BE2C (cell line): ENCODE measurements around the gene GLI3.

ENCODE experiments used
- DNase-seq: peaks from one replicate; pipeline ENCODE4 v3.0.0-alpha.2; 2020
- H3K27me3 ChIP-seq: fragments of 250-450 bp; sonication (Bioruptor Pico); 2 replicates; pipeline ENCODE4 v1.5.1; 2020; ENCODE audit warnings: mild to moderate bottlenecking
- H3K36me3 ChIP-seq: fragments of 250-450 bp; sonication (Bioruptor Pico); 2 replicates; pipeline ENCODE4 v1.5.1; 2020; ENCODE audit warnings: mild to moderate bottlenecking
- H3K4me1 ChIP-seq: fragments of 250-450 bp; sonication (Bioruptor Pico); 2 replicates; pipeline ENCODE4 v1.5.1; 2020
- H3K4me3 ChIP-seq: 2 replicates; pipeline ENCODE4 v1.5.1; 2011; ENCODE audit warnings: low read depth, low read length
- H3K9me3 ChIP-seq: fragments of 250-450 bp; sonication (Bioruptor Pico); 2 replicates; pipeline ENCODE4 v1.5.1; 2020
- CTCF ChIP-seq: IDR thresholded peaks from 2 replicates; pipeline ENCODE4 v1.5.1; 2012; ENCODE audit warnings: mild to moderate bottlenecking, low read depth, low read length

Gene GLI3

GRCh38 chr7:42110333-42110732 lies 126.7 kb downstream of the GLI3 start:
- H3K27me3 ChIP-seq = no peaks in the 10 kb centered on the region
- TF ChIP-seq CTCF = no peak
- no peaks in the 10 kb centered on the region for H3K9me3 ChIP-seq
- H3K4me3 ChIP-seq = no peak overlapping the region
- H3K36me3 ChIP-seq = no peaks in the 10 kb centered on the region
- H3K4me1 ChIP-seq = no peaks in the 10 kb centered on the region
- DNase-seq = no peak

GRCh38 chr7:42108803-42109528 lies 128.0 kb downstream of the GLI3 start:
- DNase-seq = no peak
- no peaks in the 10 kb centered on the region for H3K27me3 ChIP-seq
- H3K4me1 ChIP-seq = no peaks in the 10 kb centered on the region
- no peaks in the 10 kb centered on the region for H3K36me3 ChIP-seq
- no peak overlapping the region for H3K4me3 ChIP-seq
- no peak for TF ChIP-seq CTCF
- H3K9me3 ChIP-seq = no peaks in the 10 kb centered on the region

- Histone ChIP-seq H3K27me3 (no peaks in the 10 kb centered on the region), H3K9me3 (no peaks in the 10 kb centered on the region), H3K4me1 (no peaks in the 10 kb centered on the region), H3K36me3 (no peaks in the 10 kb centered on the region), H3K4me3 (no peak overlapping the region)
- DNase-seq = no peak
- TF ChIP-seq CTCF = no peak
These were observed 129.3 kb downstream of the GLI3 start for GRCh38 chr7:42107484-42108240.

GRCh38 chr7:42106562-42106961 lies 130.4 kb downstream of the GLI3 start:
- H3K4me3 ChIP-seq = no peak overlapping the region
- no peak for DNase-seq
- no peaks in the 10 kb centered on the region for H3K4me1 ChIP-seq
- H3K27me3 ChIP-seq = no peaks in the 10 kb centered on the region
- no peaks in the 10 kb centered on the region for H3K36me3 ChIP-seq
- no peak for TF ChIP-seq CTCF
- no peaks in the 10 kb centered on the region for H3K9me3 ChIP-seq

GRCh38 chr7:42105554-42106358 lies 131.3 kb downstream of the GLI3 start:
- no peak for DNase-seq
- Histone ChIP-seq H3K4me1 (no peaks in the 10 kb centered on the region), H3K9me3 (no peaks in the 10 kb centered on the region), H3K27me3 (no peaks in the 10 kb centered on the region), H3K4me3 (no peak overlapping the region), H3K36me3 (no peaks in the 10 kb centered on the region)
- TF ChIP-seq CTCF = no peak
